PFSK-1 (cell line): ENCODE measurements around the gene PIGR.

ENCODE experiments used
- FOXP2 ChIP-seq: optimal IDR thresholded peaks from 2 replicates; pipeline ENCODE3; 2011; ENCODE audit warnings: borderline replicate concordance, control low read depth, inconsistent platforms; ENCODE audit not compliant: insufficient read depth; ENCODE audit errors: extremely low read length, extremely low read depth
- POLR2AphosphoS5 ChIP-seq: IDR thresholded peaks from 2 replicates; pipeline ENCODE4 v1.6.1; 2012; ENCODE audit warnings: low read depth, mild to moderate bottlenecking, control low read depth, low read length, moderate library complexity
- REST ChIP-seq, 2 experiments: IDR thresholded peaks; 2 replicates each; pipeline versions ENCODE4 v1.6.1 to v1.8.0; 2011 to 2012; ENCODE audit warnings: low read depth in 2 of 2, low read length in 2 of 2, control low read depth in 1 of 2, inconsistent platforms in 1 of 2, mild to moderate bottlenecking in 1 of 2, moderate library complexity in 1 of 2; ENCODE audit not compliant: insufficient read depth in 1 of 2
- SIN3A ChIP-seq: IDR thresholded peaks from 2 replicates; pipeline ENCODE4 v1.6.1; 2012; ENCODE audit warnings: mild to moderate bottlenecking, low read length, moderate library complexity, borderline replicate concordance; ENCODE audit not compliant: insufficient read depth
- TAF1 ChIP-seq: IDR thresholded peaks from 2 replicates; pipeline ENCODE4 v1.6.1; 2012; ENCODE audit warnings: low read length, control low read depth, borderline replicate concordance; ENCODE audit not compliant: insufficient read depth

The PIGR gene

GRCh38 chr1:206952171-206952570 lies 5.9 kb upstream of the PIGR start:
- no peak for TF ChIP-seq REST (IDR thresholded peaks at IDR 0.05; ENCODE audit: insufficient read depth in 1 of 2, low read depth in 2 of 2, low read length in 2 of 2)

- no peak for TF ChIP-seq SIN3A
- TF ChIP-seq POLR2AphosphoS5, result no peak
- TF ChIP-seq FOXP2, result no peak
- TF ChIP-seq TAF1, result no peak
- no peak for TF ChIP-seq REST (IDR thresholded peaks at IDR 0.05; ENCODE audit: insufficient read depth in 1 of 2, low read depth in 2 of 2, low read length in 2 of 2)
Observed at GRCh38 chr1:206951318-206952100, 5.2 kb upstream of the PIGR start.

- TF ChIP-seq SIN3A (no peak), FOXP2 (no peak), POLR2AphosphoS5 (no peak), REST (IDR thresholded peaks at IDR 0.05; ENCODE audit: insufficient read depth in 1 of 2, low read depth in 2 of 2, low read length in 2 of 2) (no peak), TAF1 (no peak)
Observed at GRCh38 chr1:206949641-206950040, 3.4 kb upstream of the PIGR start.

GRCh38 chr1:206949208-206949607 lies 2.9 kb upstream of the PIGR start:
- TF ChIP-seq REST (IDR thresholded peaks at IDR 0.05; ENCODE audit: insufficient read depth in 1 of 2, low read depth in 2 of 2, low read length in 2 of 2) (no peak), FOXP2 (no peak), TAF1 (no peak), SIN3A (no peak), POLR2AphosphoS5 (no peak)

- no peak for TF ChIP-seq FOXP2
- TF ChIP-seq TAF1, result no peak
- TF ChIP-seq SIN3A, result no peak
- TF ChIP-seq POLR2AphosphoS5, result no peak
- TF ChIP-seq REST (IDR thresholded peaks at IDR 0.05; ENCODE audit: insufficient read depth in 1 of 2, low read depth in 2 of 2, low read length in 2 of 2), result no peak
Observed at GRCh38 chr1:206947255-206947654, 989 bp upstream of the PIGR start.
